ENCODE measurements around the gene ZMYND8. TPM values are rescaled to one million over a fixed set of nuclear protein-coding genes. Genes with fewer than 3 reads are reported as not detected.

The ZMYND8 gene
- total and polyA plus RNA-seq, 10 of the 15 experiments (the other 5 are each of a cell fraction or from before 2014, with no cell fraction given) = 12.9 to 54.8 (median 23.1) TPM

- Histone ChIP-seq H3K4me3 (peak overlapping the region; percentile 77), H3K36me3 (ENCODE audit: control insufficient read depth in 2 of 2, insufficient read depth in 2 of 2, low read length in 1 of 2) (peaks cover 9 to 31% of the 10 kb centered on the region in 2 experiments), H3K27ac (ENCODE audit: control insufficient read depth, insufficient read depth) (peak overlapping the region; percentile 99), H3K9me3 (replicated peaks; ENCODE audit: control insufficient read depth, insufficient read depth, low read length) (no peaks in the 10 kb centered on the region), H3K4me2 (ENCODE audit: control insufficient read depth, insufficient read depth) (peak overlapping the region; percentile 95), H3K9ac (ENCODE audit: control insufficient read depth, insufficient read depth, low read length) (peak overlapping the region; percentile 54), H4K20me1 (ENCODE audit: control insufficient read depth, insufficient read depth) (no peaks in the 10 kb centered on the region; the same call in 1 of the 2 replicates), H3K79me2 (ENCODE audit: control insufficient read depth, insufficient read depth, low read length) (peaks cover 99% of the 10 kb centered on the region), H3K27me3 (replicated peaks in 1 of 2; ENCODE audit: control insufficient read depth in 2 of 2, insufficient read depth in 2 of 2, low read length in 1 of 2) (no peaks in the 10 kb centered on the region), H3K4me1 (ENCODE audit: control insufficient read depth, insufficient read depth, low read length) (peaks cover 33% of the 10 kb centered on the region), H2AFZ (ENCODE audit: control insufficient read depth, low read depth, low read length) (no peak overlapping the region)
- DNase-seq (ENCODE audit: low read depth, low spot score) = no peak
- BruUV-seq (replicated peaks) = no TSS peak
- no peak for FAIRE-seq
- in situ Hi-C loops (cut with MboI) (no loop called here), intact Hi-C loops (cut with micrococcal nuclease; ENCODE audit: unreplicated experiment) (loop anchor here (2.0 kb wide), 1 partner anchor 64 kb away; no protein-coding TSS in a partner anchor)
- RAD21 ChIA-PET (ENCODE audit: unreplicated experiment) = interaction anchor here (0.6 to 13.0 kb wide), 10 partner anchors 8 to 273 kb away, joined by 3 to 123 read pairs (median 6); partner anchors contain the start of gene ZMYND8
- CTCF ChIA-PET = interaction anchor here (0.6 to 9.2 kb wide), 8 partner anchors 10 to 152 kb away, joined by 3 to 66 read pairs (median 4); no protein-coding TSS in a partner anchor
- POLR2A ChIA-PET = interaction anchor here (0.9 to 5.7 kb wide), 4 partner anchors 8 to 90 kb away, joined by 3 to 50 read pairs (median 5); partner anchors contain the start of gene ZMYND8
- peak; percentile 2; the same call in 1 of the 3 replicates for ATAC-seq
- 45% methylated on average over 8 of the region's 8 CpGs for WGBS (ENCODE audit: insufficient coverage, insufficient replicate concordance, low lambda C conversion rate, missing lambda C conversion rate)
- SMC1A ChIA-PET (ENCODE audit: uncharacterized antibody, unreplicated experiment) = interaction anchor here (0.6 to 7.3 kb wide), 12 partner anchors 8 to 311 kb away, joined by 3 to 51 read pairs (median 6); partner anchors contain the start of gene ZMYND8
- 0 out of 2 replicates have a peak, but pooled peaks have one; percentile 55 for TF ChIP-seq IKZF1 (conservative IDR thresholded peaks at IDR 0.05)
- no peak for TF ChIP-seq ZNF384 (IDR thresholded peaks at IDR 0.05; ENCODE audit: borderline replicate concordance, low read depth, low read length)
- peak in 1 of 2 experiments; percentile 28; a peak in 2 of 4 replicates for TF ChIP-seq IKZF2 (IDR thresholded peaks at IDR 0.05)
- peak; percentile 39; the same call in 1 of the 2 replicates for TF ChIP-seq RELB (IDR thresholded peaks at IDR 0.05; ENCODE audit: low read depth)
- TF ChIP-seq RB1 (IDR thresholded peaks at IDR 0.05; ENCODE audit: borderline replicate concordance) = no peak
- TF ChIP-seq, protein P1, sequence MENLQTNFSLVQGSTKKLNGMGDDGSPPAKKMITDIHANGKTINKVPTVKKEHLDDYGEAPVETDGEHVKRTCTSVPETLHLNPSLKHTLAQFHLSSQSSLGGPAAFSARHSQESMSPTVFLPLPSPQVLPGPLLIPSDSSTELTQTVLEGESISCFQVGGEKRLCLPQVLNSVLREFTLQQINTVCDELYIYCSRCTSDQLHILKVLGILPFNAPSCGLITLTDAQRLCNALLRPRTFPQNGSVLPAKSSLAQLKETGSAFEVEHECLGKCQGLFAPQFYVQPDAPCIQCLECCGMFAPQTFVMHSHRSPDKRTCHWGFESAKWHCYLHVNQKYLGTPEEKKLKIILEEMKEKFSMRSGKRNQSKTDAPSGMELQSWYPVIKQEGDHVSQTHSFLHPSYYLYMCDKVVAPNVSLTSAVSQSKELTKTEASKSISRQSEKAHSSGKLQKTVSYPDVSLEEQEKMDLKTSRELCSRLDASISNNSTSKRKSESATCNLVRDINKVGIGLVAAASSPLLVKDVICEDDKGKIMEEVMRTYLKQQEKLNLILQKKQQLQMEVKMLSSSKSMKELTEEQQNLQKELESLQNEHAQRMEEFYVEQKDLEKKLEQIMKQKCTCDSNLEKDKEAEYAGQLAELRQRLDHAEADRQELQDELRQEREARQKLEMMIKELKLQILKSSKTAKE (IDR thresholded peaks at IDR 0.05; ENCODE audit: low read depth, poor library complexity, severe bottlenecking) = no peak
- no peak for TF ChIP-seq ATF3 (IDR thresholded peaks at IDR 0.05; ENCODE audit: borderline replicate concordance, extremely low read depth, low read depth, low read length)
- TF ChIP-seq ATF7 (IDR thresholded peaks at IDR 0.05; ENCODE audit: low read depth) = no peak
- TF ChIP-seq ASH2L (IDR thresholded peaks at IDR 0.05; ENCODE audit: borderline replicate concordance, low read depth) = no peak
- TF ChIP-seq NFXL1 (IDR thresholded peaks at IDR 0.05; ENCODE audit: borderline replicate concordance) = no peak
- TF ChIP-seq WRNIP1 (IDR thresholded peaks at IDR 0.05; ENCODE audit: borderline replicate concordance, low read depth, low read length) = 0 out of 2 replicates have a peak, but pooled peaks have one; percentile 39
- TF ChIP-seq, protein P2, sequence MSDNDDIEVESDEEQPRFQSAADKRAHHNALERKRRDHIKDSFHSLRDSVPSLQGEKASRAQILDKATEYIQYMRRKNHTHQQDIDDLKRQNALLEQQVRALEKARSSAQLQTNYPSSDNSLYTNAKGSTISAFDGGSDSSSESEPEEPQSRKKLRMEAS (IDR thresholded peaks at IDR 0.05; ENCODE audit: low read depth, low read length) = no peak
- no peak for TF ChIP-seq CBX5 (IDR thresholded peaks at IDR 0.05; ENCODE audit: low read depth)
- TF ChIP-seq EP300 (IDR thresholded peaks at IDR 0.05; ENCODE audit: borderline replicate concordance in 1 of 2, control insufficient read depth in 1 of 2, low read depth in 2 of 2, low read length in 2 of 2) = no peak
Observed at GRCh38 chr20:47348539-47349142, 7.9 kb downstream of the ZMYND8 start.

All from GM12878 (cell line).